Measurements from ENCODE around the gene SPINK9.

The SPINK9 gene

DNA sequence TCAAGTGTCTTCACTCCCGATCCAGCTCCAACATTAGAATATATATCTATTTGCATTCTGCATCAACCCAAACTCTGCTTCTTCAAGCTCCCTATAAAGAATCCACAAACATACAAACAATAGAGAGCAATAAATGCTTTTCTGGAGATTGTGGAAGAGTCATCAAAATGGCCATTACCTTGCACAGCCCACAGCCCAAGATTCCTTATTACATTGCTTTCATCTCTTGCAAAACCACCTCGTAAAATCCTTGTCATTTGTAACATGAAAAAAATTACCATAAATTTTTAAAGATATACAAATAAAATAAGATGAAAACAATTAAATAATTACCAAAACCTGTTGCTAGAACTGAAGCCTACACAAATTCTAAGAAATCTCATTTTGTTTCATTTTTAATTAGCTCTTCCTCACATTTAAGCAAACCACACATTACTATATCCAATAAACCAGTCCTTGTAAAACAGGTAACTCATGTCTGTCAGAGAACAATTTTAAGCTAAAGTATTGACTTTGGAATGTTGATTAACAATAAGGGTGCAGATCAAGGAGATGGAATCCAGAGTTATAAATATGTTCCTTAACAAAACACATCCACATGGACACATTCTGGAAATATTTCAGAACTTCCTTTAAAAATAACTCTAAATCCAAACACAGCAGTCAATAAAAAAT lies 7.1 kb downstream of the SPINK9 start:
- no peak overlapping the region for H3K27ac Mint-ChIP-seq
- no peaks in the 10 kb centered on the region for H3K27me3 Mint-ChIP-seq
- H3K4me1 Mint-ChIP-seq (ENCODE audit: low read depth) = no peaks in the 10 kb centered on the region
- peaks cover 6% of the 10 kb centered on the region for H3K36me3 Mint-ChIP-seq
- H3K4me3 Mint-ChIP-seq = no peak overlapping the region
- H3K9me3 Mint-ChIP-seq (ENCODE audit: low read depth) = no peaks in the 10 kb centered on the region

GRCh38 chr5:148343046-148343407 lies 7.7 kb downstream of the SPINK9 start:
- Mint-ChIP-seq H3K9me3 (ENCODE audit: low read depth) (no peaks in the 10 kb centered on the region), H3K27ac (no peak overlapping the region), H3K27me3 (no peaks in the 10 kb centered on the region), H3K4me3 (no peak overlapping the region), H3K4me1 (ENCODE audit: low read depth) (no peaks in the 10 kb centered on the region), H3K36me3 (peaks cover 6% of the 10 kb centered on the region)

DNA sequence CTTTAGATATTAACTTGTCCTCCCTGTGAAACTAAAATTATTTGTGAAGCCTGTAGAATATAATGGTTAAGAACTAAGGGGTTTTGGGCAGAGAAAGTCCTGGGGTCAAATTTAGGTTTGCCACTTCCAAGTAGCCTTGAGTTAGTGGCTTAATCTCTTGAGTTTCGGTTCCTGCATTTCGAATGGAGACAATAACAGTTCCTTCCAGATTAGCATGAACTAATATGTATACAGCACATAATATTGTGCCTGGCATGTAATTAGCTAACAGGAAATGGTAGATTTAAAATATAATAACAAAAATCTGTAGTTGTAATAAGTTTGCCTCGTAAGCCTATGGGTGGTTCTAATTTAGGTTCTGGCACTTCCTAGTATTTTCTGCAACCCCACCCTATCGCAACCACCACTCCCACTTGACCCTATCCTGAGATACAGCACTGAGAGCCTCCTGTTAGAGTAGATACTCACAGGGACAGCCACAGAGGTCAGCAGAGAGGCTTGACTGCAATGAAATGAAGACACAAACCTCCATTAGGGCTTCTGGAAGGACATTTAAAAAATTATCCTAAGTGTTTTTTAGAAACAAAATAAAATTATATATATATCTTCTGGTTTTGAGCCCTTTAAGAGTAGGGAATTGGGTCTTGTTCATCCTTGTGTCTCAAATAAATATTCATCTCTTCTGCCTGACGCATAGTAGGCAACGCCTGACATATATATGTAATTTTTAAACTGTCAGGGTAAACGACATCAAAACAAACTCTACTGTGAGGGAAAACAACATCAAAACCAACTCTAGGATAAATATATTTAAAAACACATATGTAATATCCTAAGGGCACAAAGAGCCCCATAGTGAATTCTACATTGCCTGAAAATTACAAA lies 8.5 kb downstream of the SPINK9 start:
- Mint-ChIP-seq H3K36me3 (peaks cover 6% of the 10 kb centered on the region), H3K4me1 (ENCODE audit: low read depth) (no peaks in the 10 kb centered on the region), H3K27me3 (no peaks in the 10 kb centered on the region), H3K27ac (no peak overlapping the region), H3K4me3 (no peak overlapping the region), H3K9me3 (ENCODE audit: low read depth) (no peaks in the 10 kb centered on the region)

GRCh38 chr5:148347706-148348105 lies 12.3 kb downstream of the SPINK9 start:
- H3K27ac Mint-ChIP-seq = no peak overlapping the region
- no peaks in the 10 kb centered on the region for H3K4me1 Mint-ChIP-seq (ENCODE audit: low read depth)
- peaks cover 2% of the 10 kb centered on the region for H3K36me3 Mint-ChIP-seq
- no peaks in the 10 kb centered on the region for H3K27me3 Mint-ChIP-seq
- no peaks in the 10 kb centered on the region for H3K9me3 Mint-ChIP-seq (ENCODE audit: low read depth)
- H3K4me3 Mint-ChIP-seq = no peak overlapping the region

DNA sequence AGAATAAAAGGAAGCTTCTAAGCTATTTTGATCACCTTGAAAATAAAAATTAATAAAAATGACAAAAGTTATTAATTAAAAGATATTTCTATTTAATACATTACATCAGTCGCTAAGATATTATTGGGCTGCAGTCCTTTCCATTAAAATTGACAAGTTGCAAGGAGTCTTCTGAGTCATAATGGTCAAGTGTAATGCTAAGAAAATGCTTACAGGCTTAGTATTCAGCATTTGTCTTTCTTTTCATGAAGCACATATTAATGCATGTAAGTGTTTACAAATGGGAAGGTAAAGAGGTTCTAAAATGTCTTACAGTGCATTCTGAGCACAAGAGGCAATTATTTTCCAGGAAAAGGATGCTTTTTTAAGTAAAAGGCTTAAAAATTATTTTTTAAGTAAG lies 17.3 kb downstream of the SPINK9 start:
- Mint-ChIP-seq H3K4me3 (no peak overlapping the region), H3K9me3 (ENCODE audit: low read depth) (no peaks in the 10 kb centered on the region), H3K27ac (no peak overlapping the region), H3K36me3 (peaks cover 2% of the 10 kb centered on the region), H3K4me1 (ENCODE audit: low read depth) (no peaks in the 10 kb centered on the region), H3K27me3 (no peaks in the 10 kb centered on the region)

DNA sequence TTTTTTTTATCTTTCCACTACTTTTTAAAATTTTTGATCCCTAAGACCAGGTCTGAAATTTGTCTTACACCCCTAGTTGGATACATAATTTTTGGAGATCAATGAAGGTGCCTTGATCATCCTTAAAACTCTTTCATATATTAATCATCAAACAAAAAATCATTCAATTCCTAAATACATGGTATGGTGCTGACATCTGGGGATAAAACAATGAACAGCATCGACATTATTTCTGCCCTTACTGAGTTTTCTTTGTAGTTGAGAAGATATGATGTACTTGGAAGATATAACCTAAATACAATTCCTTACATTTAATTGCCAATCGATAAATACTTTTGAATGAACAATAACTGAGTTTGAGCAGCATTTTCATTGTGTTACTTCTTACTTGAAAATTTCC lies 18.3 kb downstream of the SPINK9 start:
- Mint-ChIP-seq H3K27ac (no peak overlapping the region), H3K9me3 (ENCODE audit: low read depth) (no peaks in the 10 kb centered on the region), H3K36me3 (peaks cover 2% of the 10 kb centered on the region), H3K4me3 (no peak overlapping the region), H3K27me3 (no peaks in the 10 kb centered on the region), H3K4me1 (ENCODE audit: low read depth) (no peaks in the 10 kb centered on the region)

DNA sequence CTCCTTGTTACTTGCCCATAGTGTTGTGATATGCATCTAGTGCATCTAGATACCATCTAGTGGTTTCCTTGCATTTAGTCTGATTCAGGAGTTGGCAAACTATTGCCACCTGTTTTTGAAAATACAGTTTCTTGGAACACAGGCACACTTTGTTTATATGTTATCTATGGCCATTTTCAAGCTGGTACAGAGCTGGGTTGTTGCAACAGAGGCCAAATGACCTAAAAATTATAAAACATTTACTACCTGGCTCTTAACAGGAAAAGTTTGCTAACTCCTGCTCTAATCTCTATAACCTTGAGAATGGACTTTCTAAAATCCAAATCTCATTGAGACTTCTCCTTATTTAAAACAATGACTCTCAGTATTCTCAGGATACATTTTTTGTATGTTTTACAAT lies 29.0 kb downstream of the SPINK9 start:
- no peak overlapping the region for H3K27ac Mint-ChIP-seq
- no peak overlapping the region for H3K4me3 Mint-ChIP-seq
- H3K9me3 Mint-ChIP-seq (ENCODE audit: low read depth) = peaks cover 12% of the 10 kb centered on the region
- no peaks in the 10 kb centered on the region for H3K4me1 Mint-ChIP-seq (ENCODE audit: low read depth)
- H3K36me3 Mint-ChIP-seq = peaks cover 8% of the 10 kb centered on the region
- no peaks in the 10 kb centered on the region for H3K27me3 Mint-ChIP-seq

- no peak overlapping the region for H3K27ac Mint-ChIP-seq
- H3K9me3 Mint-ChIP-seq (ENCODE audit: low read depth) = peaks cover 12% of the 10 kb centered on the region
- H3K4me1 Mint-ChIP-seq (ENCODE audit: low read depth) = no peaks in the 10 kb centered on the region
- peaks cover 15% of the 10 kb centered on the region for H3K36me3 Mint-ChIP-seq
- no peak overlapping the region for H3K4me3 Mint-ChIP-seq
- no peaks in the 10 kb centered on the region for H3K27me3 Mint-ChIP-seq
Observed at GRCh38 chr5:148368299-148368698, 32.9 kb downstream of the SPINK9 start.

- Mint-ChIP-seq H3K9me3 (ENCODE audit: low read depth) (peaks cover 12% of the 10 kb centered on the region), H3K4me1 (ENCODE audit: low read depth) (no peaks in the 10 kb centered on the region), H3K36me3 (peaks cover 17% of the 10 kb centered on the region), H3K4me3 (no peak overlapping the region), H3K27ac (no peak overlapping the region), H3K27me3 (no peaks in the 10 kb centered on the region)
Observed at GRCh38 chr5:148372166-148372725, 36.9 kb downstream of the SPINK9 start.

- Mint-ChIP-seq H3K36me3 (peaks cover 21% of the 10 kb centered on the region), H3K27ac (no peak overlapping the region), H3K4me1 (ENCODE audit: low read depth) (no peaks in the 10 kb centered on the region), H3K27me3 (no peaks in the 10 kb centered on the region), H3K4me3 (no peak overlapping the region), H3K9me3 (ENCODE audit: low read depth) (peaks cover 11% of the 10 kb centered on the region)
Observed at GRCh38 chr5:148372893-148373292, 37.5 kb downstream of the SPINK9 start.

DNA sequence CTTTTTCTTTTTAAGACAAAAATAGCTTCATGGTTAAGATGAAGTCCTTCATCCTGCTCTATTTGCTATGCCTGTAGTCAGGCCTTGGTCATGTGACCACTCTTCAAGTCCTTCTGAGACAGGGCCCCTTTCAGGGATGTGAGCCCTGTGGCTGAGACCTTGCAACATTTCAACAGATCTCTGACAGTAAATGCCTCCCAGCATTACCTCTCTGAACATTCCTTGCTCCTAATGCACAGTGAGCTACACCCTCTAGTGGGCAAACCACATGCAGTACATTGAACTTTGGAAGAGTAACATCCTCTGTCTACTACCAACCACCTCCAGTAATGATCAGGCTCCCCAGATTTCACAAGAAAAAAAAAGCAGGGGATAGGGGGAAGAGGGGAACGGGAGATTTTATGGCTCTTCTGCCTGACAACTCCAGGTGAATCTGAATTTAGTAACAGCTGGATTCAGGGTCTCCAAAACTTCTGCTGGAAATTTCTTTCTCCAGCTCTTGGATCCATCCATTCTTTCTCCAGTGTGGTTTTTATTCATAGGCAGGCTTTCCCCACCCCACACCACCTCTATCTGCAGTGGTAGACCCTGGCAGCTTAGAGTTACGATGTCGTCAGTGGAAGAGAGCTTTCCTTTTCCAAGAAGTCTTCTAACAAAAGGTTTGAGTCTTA lies 39.5 kb downstream of the SPINK9 start:
- H3K27ac Mint-ChIP-seq = no peak overlapping the region
- peaks cover 22% of the 10 kb centered on the region for H3K36me3 Mint-ChIP-seq
- peaks cover 7% of the 10 kb centered on the region for H3K9me3 Mint-ChIP-seq (ENCODE audit: low read depth)
- H3K4me1 Mint-ChIP-seq (ENCODE audit: low read depth) = peaks cover 11% of the 10 kb centered on the region
- no peak overlapping the region for H3K4me3 Mint-ChIP-seq
- no peaks in the 10 kb centered on the region for H3K27me3 Mint-ChIP-seq

DNA sequence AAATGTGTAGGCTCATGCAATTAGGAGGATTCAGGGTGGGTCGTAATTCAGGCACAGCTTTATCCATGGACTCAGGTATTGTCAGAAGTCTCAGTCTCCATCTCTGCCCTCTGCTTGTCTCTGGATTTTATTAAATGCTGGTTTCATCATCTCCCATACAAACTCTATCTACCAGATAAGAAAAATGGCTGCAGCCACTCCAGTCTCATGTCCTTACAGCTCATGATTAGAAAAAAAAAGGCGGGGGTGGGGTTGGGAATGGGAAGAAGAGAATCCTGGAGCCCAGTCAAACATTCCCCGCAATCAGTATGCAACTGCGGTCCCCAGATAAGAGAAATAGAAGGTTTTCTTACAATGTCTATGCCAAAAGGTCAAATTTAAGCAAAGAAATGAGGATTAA lies 40.8 kb downstream of the SPINK9 start:
- Mint-ChIP-seq H3K9me3 (ENCODE audit: low read depth) (peaks cover 7% of the 10 kb centered on the region), H3K4me3 (no peak overlapping the region), H3K4me1 (ENCODE audit: low read depth) (peaks cover 16% of the 10 kb centered on the region), H3K27me3 (no peaks in the 10 kb centered on the region), H3K27ac (no peak overlapping the region), H3K36me3 (peaks cover 24% of the 10 kb centered on the region)

GRCh38 chr5:148378670-148379069 lies 43.3 kb downstream of the SPINK9 start:
- Mint-ChIP-seq H3K36me3 (peaks cover 18% of the 10 kb centered on the region), H3K4me1 (ENCODE audit: low read depth) (peaks cover 27% of the 10 kb centered on the region), H3K9me3 (ENCODE audit: low read depth) (peaks cover 7% of the 10 kb centered on the region), H3K27ac (no peak overlapping the region), H3K4me3 (no peak overlapping the region), H3K27me3 (no peaks in the 10 kb centered on the region)

- H3K27me3 Mint-ChIP-seq = no peaks in the 10 kb centered on the region
- no peak overlapping the region for H3K27ac Mint-ChIP-seq
- H3K9me3 Mint-ChIP-seq (ENCODE audit: low read depth) = peaks cover 7% of the 10 kb centered on the region
- peaks cover 18% of the 10 kb centered on the region for H3K36me3 Mint-ChIP-seq
- H3K4me1 Mint-ChIP-seq (ENCODE audit: low read depth) = peaks cover 33% of the 10 kb centered on the region
- no peak overlapping the region for H3K4me3 Mint-ChIP-seq
Observed at GRCh38 chr5:148379340-148379739, 44.0 kb downstream of the SPINK9 start.

DNA sequence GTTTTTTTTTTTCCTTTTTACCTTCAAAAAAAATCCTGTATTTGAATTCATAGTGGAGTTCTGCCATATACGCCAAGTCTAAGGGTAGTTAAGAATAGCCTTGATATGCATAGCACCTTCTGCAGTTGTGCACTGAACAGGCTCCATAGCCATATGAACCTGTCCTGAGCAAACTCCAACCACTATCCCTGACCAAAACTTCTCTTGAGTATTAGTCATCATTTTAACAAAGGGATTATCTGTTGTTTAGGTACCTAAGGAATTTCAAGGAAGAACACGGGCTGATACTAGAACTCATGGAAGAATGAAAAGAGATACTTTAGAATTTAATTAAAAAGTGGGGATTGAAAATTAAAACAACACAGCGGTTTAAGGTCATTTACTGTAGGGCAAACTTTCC lies 46.5 kb downstream of the SPINK9 start:
- no peak overlapping the region for H3K4me3 Mint-ChIP-seq
- H3K9me3 Mint-ChIP-seq (ENCODE audit: low read depth) = peaks cover 7% of the 10 kb centered on the region
- H3K36me3 Mint-ChIP-seq = peaks cover 19% of the 10 kb centered on the region
- peaks cover 58% of the 10 kb centered on the region for H3K4me1 Mint-ChIP-seq (ENCODE audit: low read depth)
- no peak overlapping the region for H3K27ac Mint-ChIP-seq
- no peaks in the 10 kb centered on the region for H3K27me3 Mint-ChIP-seq
